Stimulated activated CD8-positive, alpha-beta memory T cell treated with anti-CD3 and anti-CD28 coated beads, Interleukin-12 subunit alpha, Interleukin-12 subunit beta, amount 100 ng/mL, for 4 hours (primary cell): Measurements from ENCODE around the gene THSD1.
"Not testable (repeated sequence)": the region's sequence is repeated elsewhere in the genome, so short reads cannot be mapped to it uniquely, and the experiment has no call there.

Experiments
- DNase-seq: peaks from one replicate; pipeline ENCODE4 v3.0.0-alpha.2; 2020; ENCODE audit warnings: low read depth

The THSD1 gene

GRCh38 chr13:52411629-52412028, 5.7 kb upstream of the THSD1 start:
- no peak for DNase-seq

DNA sequence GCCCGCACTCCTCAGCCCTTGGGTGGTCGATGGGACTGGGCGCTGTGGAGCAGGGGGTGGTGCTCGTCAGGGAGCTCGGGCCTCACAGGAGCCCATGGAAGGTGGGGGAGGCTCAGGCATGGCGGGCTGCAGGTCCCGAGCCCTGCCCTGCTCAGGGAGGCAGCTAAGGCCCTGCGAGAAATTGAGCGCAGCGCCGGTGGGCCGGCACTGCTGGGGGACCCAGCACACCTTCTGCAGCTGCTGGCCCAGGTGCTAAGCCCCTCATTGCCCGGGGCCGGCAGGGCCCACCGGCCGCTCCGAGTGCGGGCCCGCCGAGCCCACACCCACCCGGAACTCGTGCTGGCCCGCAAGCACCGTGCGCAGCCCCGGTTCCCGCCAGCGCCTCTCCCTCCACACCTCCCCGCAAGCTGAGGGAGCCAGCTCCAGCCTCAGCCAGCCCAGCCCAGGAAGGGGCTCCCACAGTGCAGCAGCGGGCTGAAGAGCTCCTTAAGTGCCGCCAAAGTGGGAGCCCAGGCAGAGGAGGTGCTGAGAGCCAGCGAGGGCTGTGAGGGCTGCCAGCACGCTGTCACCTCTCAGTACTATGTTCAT, 2.2 kb upstream of the THSD1 start:
- not testable (repeated sequence) for DNase-seq

GRCh38 chr13:52407436-52407835, 1.5 kb upstream of the THSD1 start:
- DNase-seq: not testable (repeated sequence)

DNA sequence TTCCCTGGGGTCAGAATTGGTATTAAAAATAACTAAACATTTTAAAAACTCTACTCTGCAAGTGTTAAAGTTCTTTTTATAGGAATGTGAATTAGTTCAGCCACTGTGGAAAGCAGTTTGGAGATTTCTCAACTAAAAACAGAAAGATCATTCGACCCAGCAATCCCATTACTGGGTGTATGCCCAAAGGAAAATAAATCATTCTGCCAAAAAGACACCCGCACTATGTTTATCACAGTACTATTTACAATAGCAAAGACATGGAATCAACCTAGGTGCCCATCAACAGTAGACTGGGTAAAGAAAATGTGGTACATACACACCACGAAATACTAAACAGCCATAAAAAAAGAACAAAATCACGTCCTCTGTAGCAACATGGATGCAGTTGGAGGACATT, 657 bp upstream of the THSD1 start:
- DNase-seq: no peak

- no peak for DNase-seq
Measured at GRCh38 chr13:52405369-52405766, 604 bp downstream of the THSD1 start.

- DNase-seq: no peak
Measured at GRCh38 chr13:52399708-52400107, 6.3 kb downstream of the THSD1 start.

GRCh38 chr13:52399046-52399445, 6.9 kb downstream of the THSD1 start:
- DNase-seq: no peak

DNA sequence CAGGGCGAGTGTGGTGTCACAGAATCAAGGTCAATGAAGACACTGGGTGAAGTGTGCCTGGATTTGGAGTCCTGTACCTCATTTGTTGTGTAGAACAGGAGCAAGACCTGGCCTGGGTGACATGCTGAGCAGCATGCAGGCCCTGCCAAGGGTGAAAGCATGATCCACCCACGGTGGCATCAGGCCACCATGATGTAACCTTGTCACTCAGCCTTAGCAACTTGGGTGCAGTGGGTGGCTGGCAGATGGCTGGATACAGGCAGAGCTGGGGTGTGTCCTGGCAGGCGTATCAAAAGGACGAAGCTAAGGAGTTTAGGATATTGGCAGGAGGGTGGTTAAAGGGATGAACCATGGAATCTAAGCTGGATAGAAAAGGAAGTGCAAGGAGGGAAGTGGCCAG, 10.3 kb downstream of the THSD1 start:
- DNase-seq: no peak

DNA sequence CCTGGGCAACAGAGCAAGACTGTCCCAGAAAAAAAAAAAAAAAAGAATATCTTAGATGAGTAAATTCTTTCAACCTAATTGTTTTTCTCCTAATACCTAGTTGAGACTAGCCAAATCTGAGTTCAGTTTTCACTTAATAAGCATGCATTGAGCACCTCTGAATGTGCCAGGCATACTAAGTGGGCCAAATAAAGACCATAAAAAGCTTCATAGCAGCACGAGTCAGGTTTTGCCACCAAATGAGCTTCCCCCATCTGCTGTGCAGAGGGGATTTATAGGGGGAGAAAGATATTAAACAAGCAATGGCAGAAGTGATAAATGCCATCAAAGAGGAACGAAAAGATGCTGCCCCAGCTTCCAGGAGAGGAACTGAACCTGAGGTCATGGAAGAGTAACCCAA, 11.4 kb downstream of the THSD1 start:
- DNase-seq: no peak

- no peak for DNase-seq
Measured at GRCh38 chr13:52393572-52394357, 12.2 kb downstream of the THSD1 start.

DNA sequence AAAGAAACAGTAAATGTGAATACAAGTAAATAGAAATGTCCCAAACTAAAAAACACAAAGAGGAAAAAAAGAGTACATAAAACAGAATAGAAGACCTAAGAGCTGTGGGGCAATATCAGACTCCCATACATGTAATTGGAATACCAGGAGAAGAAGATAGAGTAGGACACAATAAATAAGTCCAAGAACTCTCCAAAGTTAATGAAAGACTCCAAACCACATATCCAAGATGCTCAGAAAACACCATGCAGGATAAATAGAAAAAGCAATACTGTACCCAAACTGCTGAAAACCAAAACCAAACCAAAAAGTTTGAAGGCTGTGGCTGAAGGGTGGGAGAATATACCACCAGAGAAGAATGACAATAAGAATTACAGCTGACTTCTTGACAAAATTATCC, 18.3 kb downstream of the THSD1 start:
- no peak for DNase-seq

- no peak for DNase-seq
Measured at GRCh38 chr13:52385870-52386269, 20.1 kb downstream of the THSD1 start.

GRCh38 chr13:52383366-52383765, 22.6 kb downstream of the THSD1 start:
- no peak for DNase-seq

DNA sequence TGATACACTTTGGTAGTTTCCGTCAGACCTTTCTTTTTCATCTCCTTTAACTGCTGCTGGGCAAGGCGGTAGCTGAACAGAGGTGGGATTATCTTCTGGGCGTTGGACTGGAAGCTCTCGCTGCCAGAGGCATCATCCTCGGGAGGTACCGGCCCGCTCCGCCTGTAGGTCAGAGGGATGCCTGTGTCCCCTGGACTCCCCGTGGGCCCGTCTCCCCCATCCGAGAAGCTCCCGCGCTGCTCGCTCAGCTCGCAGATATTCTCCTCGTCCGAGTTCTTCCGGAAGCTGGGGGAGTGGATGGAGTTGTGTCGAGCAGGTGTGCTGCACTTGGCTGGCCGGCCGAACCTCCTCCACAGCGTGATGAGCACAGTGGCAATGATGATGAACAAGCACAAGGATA, 27.7 kb downstream of the THSD1 start:
- DNase-seq: no peak

GRCh38 chr13:52377898-52378297, 28.1 kb downstream of the THSD1 start:
- no peak for DNase-seq

- DNase-seq: no peak
Measured at GRCh38 chr13:52374873-52375411, 31.0 kb downstream of the THSD1 start.

GRCh38 chr13:52374389-52374788, 31.6 kb downstream of the THSD1 start:
- no peak for DNase-seq

DNA sequence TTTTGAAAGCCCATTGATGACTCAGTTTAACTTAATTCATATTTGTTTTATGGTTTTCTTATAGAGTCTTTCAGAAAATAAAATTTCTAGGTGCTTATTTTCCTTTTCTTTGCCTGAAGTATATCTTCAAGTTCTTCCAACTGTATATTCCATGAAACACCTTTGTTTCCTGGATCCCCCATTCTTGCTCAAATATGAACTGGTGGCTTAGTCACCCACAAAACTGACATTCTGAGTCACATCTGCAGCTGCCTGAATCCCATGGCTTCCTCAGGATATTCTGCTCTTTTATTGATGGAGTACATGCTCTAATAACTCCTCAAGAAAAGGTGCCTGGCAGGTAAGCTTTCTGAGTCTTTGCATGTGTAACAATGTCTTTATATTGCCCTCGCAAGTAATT, 32.7 kb downstream of the THSD1 start:
- not testable (repeated sequence) for DNase-seq

- DNase-seq: no peak
Measured at GRCh38 chr13:52371736-52372247, 34.2 kb downstream of the THSD1 start.

GRCh38 chr13:52366291-52366690, 39.7 kb downstream of the THSD1 start:
- no peak for DNase-seq

GRCh38 chr13:52362169-52362887, 43.6 kb downstream of the THSD1 start:
- not testable (repeated sequence) for DNase-seq

GRCh38 chr13:52361225-52361624, 44.7 kb downstream of the THSD1 start:
- no peak for DNase-seq

- DNase-seq: no peak
Measured at GRCh38 chr13:52359534-52359933, 46.4 kb downstream of the THSD1 start.
